NB4 (cell line): ENCODE measurements around the gene MATN1.

Source experiments
- DNase-seq: peaks from one replicate; pipeline ENCODE4 v3.0.0; 2010; ENCODE audit warnings: low read depth
- H3K4me3 ChIP-seq: one replicate; pipeline ENCODE4 v1.5.1; 2011; ENCODE audit warnings: mild to moderate bottlenecking, low read depth, low read length, moderate library complexity
- CTCF ChIP-seq: IDR thresholded peaks from one replicate; pipeline ENCODE4 v1.5.1; 2012; ENCODE audit warnings: low read depth, low read length
- MAX ChIP-seq: IDR thresholded peaks from 2 replicates; pipeline ENCODE4 v1.6.1; 2011; ENCODE audit warnings: low read depth, low read length
- MYC ChIP-seq: IDR thresholded peaks from 2 replicates; pipeline ENCODE4 v1.6.1; 2011; ENCODE audit warnings: low read depth, low read length
- POLR2A ChIP-seq: IDR thresholded peaks from 2 replicates; pipeline ENCODE4 v1.6.1; 2011; ENCODE audit warnings: mild to moderate bottlenecking; ENCODE audit not compliant: insufficient read length; ENCODE audit errors: extremely low read depth

MATN1 gene

GRCh38 chr1:30663596-30664091 lies 59.7 kb downstream of the MATN1 start:
- TF ChIP-seq MYC (no peak), POLR2A (no peak), CTCF (no peak), MAX (no peak)
- H3K4me3 ChIP-seq: no peak overlapping the region
- DNase-seq: no peak

- no peak for DNase-seq
- no peak overlapping the region for H3K4me3 ChIP-seq
- no peak for TF ChIP-seq MYC
- no peak for TF ChIP-seq POLR2A
- no peak for TF ChIP-seq CTCF
- TF ChIP-seq MAX: no peak
These were observed 61.0 kb downstream of the MATN1 start for GRCh38 chr1:30662291-30662840.

GRCh38 chr1:30661311-30661710 lies 62.1 kb downstream of the MATN1 start:
- TF ChIP-seq MYC (no peak), CTCF (no peak), MAX (no peak), POLR2A (no peak)
- no peak for DNase-seq
- H3K4me3 ChIP-seq: no peak overlapping the region
